ENCODE results near the gene FAM222A. TPM values are rescaled to one million over a fixed set of nuclear protein-coding genes. Genes with fewer than 3 reads are reported as not detected.

FAM222A gene
- total and polyA plus RNA-seq, 2 of the 8 experiments (the other 6 are each of a cell fraction or from before 2014, with no cell fraction given): 0.94 to 1.1 TPM

DNA sequence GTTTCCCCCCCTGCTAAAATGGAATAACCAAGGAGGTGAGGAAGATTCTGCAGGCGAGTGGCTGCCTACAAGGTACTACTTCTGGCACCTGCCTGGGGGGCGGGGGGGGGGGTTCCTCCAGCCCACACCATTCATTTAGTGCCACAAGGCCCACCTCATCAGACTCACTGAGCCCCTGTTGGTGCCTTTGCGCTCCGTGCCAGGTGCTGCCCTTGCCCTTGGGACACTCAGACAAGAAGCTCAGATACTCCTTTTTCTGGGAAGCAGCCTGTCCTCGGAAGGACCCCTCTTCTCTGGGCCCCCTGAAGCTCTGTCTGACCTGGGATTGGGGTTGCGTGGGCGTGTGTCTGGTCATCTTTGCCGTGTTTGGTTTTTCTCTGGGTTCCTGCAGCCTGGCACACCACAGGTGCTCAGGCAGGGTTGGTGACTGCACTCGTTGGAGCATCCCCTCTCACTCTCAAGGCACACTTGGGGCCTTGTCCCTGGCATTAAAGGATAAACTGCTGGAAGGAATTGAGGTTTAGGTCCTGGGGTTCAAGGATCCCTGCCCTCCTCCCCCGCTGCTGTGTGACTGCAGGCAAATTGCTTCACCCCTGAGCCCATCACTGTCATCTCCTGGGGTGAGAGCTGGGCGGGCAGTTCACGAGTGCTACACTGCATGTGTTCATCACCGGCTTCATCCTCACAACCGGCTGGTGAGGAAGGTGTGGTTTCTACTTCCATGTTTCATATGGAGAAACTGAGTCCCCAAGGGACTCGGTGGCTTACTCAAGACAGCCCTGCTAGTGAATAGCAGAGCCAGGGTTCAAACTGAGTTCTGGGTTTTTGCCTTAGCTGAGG, 16.9 kb downstream of the FAM222A start:
- Histone ChIP-seq H2AFZ (ENCODE audit: low read length) (no peak overlapping the region), H3K4ac (replicated peaks; ENCODE audit: insufficient read length, low read depth, low read length) (no peak overlapping the region), H3K27ac (ENCODE audit: low read depth, low read length) (no peak overlapping the region), H4K91ac (replicated peaks; ENCODE audit: insufficient read length, low read length) (no peak overlapping the region), H3K23ac (ENCODE audit: insufficient read length) (no peak overlapping the region), H3K14ac (ENCODE audit: insufficient read length) (no peak overlapping the region), H3K4me3 (ENCODE audit: extremely low read depth in 1 of 4, insufficient read depth in 2 of 4, low read depth in 3 of 4, low read length in 4 of 4) (no peak overlapping the region), H3K23me2 (ENCODE audit: low read depth, low read length) (no peaks in the 10 kb centered on the region), H3K36me3 (ENCODE audit: control insufficient read depth in 2 of 4, insufficient read depth in 4 of 4, low read length in 3 of 4) (no peaks in the 10 kb centered on the region), H3K79me2 (ENCODE audit: control insufficient read depth in 1 of 2, insufficient read depth in 2 of 2, low read length in 2 of 2) (no peaks in the 10 kb centered on the region), H2BK15ac (ENCODE audit: low read length) (no peak overlapping the region), H2BK20ac (ENCODE audit: low read length) (no peak overlapping the region), H3K56ac (replicated peaks; ENCODE audit: insufficient read length, low read depth, low read length) (no peak overlapping the region), H3K9me3 (ENCODE audit: insufficient read depth in 2 of 2, low read depth in 1 of 2, low read length in 1 of 2) (no peaks in the 10 kb centered on the region), H3K4me1 (replicated peaks in 1 of 4; ENCODE audit: control insufficient read depth in 3 of 4, insufficient read depth in 4 of 4, low read length in 3 of 4) (peaks cover 2 to 6% (median 5%) of the 10 kb centered on the region in 4 experiments; a peak in 4 of 7 replicates), H2BK5ac (ENCODE audit: low read depth, low read length) (no peak overlapping the region), H4K8ac (ENCODE audit: extremely low read depth, insufficient read depth, low read length) (peak overlapping the region; percentile 30; the same call in 1 of the 2 replicates), H3K18ac (ENCODE audit: extremely low read depth, low read length) (no peak overlapping the region), H3K9ac (replicated peaks in 1 of 4; ENCODE audit: extremely low read depth in 1 of 4, low read depth in 3 of 4, low read length in 3 of 4) (no peak overlapping the region), H2BK12ac (ENCODE audit: low read depth, low read length) (no peak overlapping the region), H4K20me1 (replicated peaks in 1 of 2; ENCODE audit: control insufficient read depth in 1 of 2, insufficient read depth in 2 of 2, low read length in 2 of 2) (peaks cover 0 to 6% of the 10 kb centered on the region in 2 experiments), H2AK5ac (ENCODE audit: low read depth, low read length) (no peak overlapping the region; the same call in 1 of the 2 replicates), H3K4me2 (ENCODE audit: insufficient read depth in 1 of 2, low read depth in 2 of 2, low read length in 2 of 2) (no peak overlapping the region), H4K5ac (ENCODE audit: insufficient read length, low read depth, low read length) (no peak overlapping the region), H3K79me1 (ENCODE audit: low read depth, low read length) (no peaks in the 10 kb centered on the region), H3K27me3 (replicated peaks in 1 of 4; ENCODE audit: control insufficient read depth in 3 of 4, extremely low read depth in 1 of 4, insufficient read depth in 3 of 4, low read length in 3 of 4) (peaks cover 0 to 8% (median 6%) of the 10 kb centered on the region in 4 experiments; a peak in 4 of 7 replicates), H2BK120ac (replicated peaks; ENCODE audit: low read depth, low read length) (no peak overlapping the region)
- POLR2A ChIA-PET (ENCODE audit: partially characterized antibody): no interaction called here
- CTCF ChIA-PET (ENCODE audit: partially characterized antibody): interaction anchor here (1.1 to 2.6 kb wide), 7 partner anchors 9 to 40 kb away, joined by 3 to 12 read pairs (median 4); no protein-coding TSS in a partner anchor
- DNase-seq (ENCODE audit: low read depth in 1 of 2, low spot score in 2 of 2) (no peak), FAIRE-seq (no peak)
- 88% methylated on average over 14 of the region's 15 CpGs; no CpG with 5 or more reads in 1 of the 2 experiments for WGBS, 2 experiments (ENCODE audit: extremely low coverage in 1 of 2, insufficient coverage in 1 of 2, insufficient read length in 1 of 2, insufficient replicate concordance in 2 of 2, low coverage in 1 of 2, low lambda C conversion rate in 2 of 2, missing lambda C conversion rate in 1 of 2)
- no peak for TF ChIP-seq YY1 (IDR thresholded peaks at IDR 0.05; ENCODE audit: low read depth, low read length)
